ENCODE results near the gene MRO. TPM values are rescaled to one million over a fixed set of nuclear protein-coding genes. Genes with fewer than 3 reads are reported as not detected.
"Not testable (repeated sequence)": the region's sequence is repeated elsewhere in the genome, so short reads cannot be mapped to it uniquely, and the experiment has no call there.

Gene MRO
- polyA plus RNA-seq, 1 of the 3 experiments (the other 2 are of a cell fraction), result not detected

DNA sequence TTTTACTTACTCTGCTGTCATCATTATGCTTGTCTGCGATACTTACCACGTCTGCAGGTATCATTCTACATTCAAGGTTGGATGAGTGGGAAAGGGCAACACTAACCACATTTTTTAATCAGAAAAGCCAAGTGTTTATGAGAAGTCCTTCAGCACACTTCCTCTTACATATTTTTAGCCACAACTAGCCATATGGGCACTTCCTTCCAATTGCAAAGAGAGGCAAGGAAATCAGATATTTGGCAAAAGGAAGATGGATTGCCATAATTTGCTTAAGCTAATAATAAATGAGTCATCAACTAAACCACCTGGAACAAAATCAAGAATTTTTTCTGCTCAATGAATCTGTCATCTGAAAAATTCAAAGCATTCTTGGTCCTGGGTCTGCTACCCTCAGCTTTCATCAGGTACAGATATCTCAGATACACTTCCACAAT, 16.7 kb upstream of the MRO start (continued):
- TF ChIP-seq, protein P1, sequence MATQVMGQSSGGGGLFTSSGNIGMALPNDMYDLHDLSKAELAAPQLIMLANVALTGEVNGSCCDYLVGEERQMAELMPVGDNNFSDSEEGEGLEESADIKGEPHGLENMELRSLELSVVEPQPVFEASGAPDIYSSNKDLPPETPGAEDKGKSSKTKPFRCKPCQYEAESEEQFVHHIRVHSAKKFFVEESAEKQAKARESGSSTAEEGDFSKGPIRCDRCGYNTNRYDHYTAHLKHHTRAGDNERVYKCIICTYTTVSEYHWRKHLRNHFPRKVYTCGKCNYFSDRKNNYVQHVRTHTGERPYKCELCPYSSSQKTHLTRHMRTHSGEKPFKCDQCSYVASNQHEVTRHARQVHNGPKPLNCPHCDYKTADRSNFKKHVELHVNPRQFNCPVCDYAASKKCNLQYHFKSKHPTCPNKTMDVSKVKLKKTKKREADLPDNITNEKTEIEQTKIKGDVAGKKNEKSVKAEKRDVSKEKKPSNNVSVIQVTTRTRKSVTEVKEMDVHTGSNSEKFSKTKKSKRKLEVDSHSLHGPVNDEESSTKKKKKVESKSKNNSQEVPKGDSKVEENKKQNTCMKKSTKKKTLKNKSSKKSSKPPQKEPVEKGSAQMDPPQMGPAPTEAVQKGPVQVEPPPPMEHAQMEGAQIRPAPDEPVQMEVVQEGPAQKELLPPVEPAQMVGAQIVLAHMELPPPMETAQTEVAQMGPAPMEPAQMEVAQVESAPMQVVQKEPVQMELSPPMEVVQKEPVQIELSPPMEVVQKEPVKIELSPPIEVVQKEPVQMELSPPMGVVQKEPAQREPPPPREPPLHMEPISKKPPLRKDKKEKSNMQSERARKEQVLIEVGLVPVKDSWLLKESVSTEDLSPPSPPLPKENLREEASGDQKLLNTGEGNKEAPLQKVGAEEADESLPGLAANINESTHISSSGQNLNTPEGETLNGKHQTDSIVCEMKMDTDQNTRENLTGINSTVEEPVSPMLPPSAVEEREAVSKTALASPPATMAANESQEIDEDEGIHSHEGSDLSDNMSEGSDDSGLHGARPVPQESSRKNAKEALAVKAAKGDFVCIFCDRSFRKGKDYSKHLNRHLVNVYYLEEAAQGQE (IDR thresholded peaks at IDR 0.05; ENCODE audit: low read depth, low read length), result no peak
- peak; percentile 85 for TF ChIP-seq TEAD4 (IDR thresholded peaks at IDR 0.05; ENCODE audit: borderline replicate concordance, insufficient read depth)
- TF ChIP-seq RXRA (IDR thresholded peaks at IDR 0.05; ENCODE audit: borderline replicate concordance, low read depth), result 0 out of 2 replicates have a peak, but pooled peaks have one; percentile 18
- no peak for TF ChIP-seq RFX5 (IDR thresholded peaks at IDR 0.05; ENCODE audit: low read length)
- no peak for TF ChIP-seq RCOR1 (IDR thresholded peaks at IDR 0.05; ENCODE audit: low read length)
- peak in 1 of 2 experiments; percentile 74; a peak in 2 of 4 replicates for TF ChIP-seq EP300 (IDR thresholded peaks at IDR 0.05; ENCODE audit: borderline replicate concordance in 1 of 2, low read depth in 1 of 2, low read length in 1 of 2)
- TF ChIP-seq MAX (IDR thresholded peaks at IDR 0.05; ENCODE audit: low read depth), result 0 out of 2 replicates have a peak, but pooled peaks have one; percentile 21
- no peak for TF ChIP-seq EZH2phosphoT487 (IDR thresholded peaks at IDR 0.05; ENCODE audit: borderline replicate concordance, low read depth)
- TF ChIP-seq, protein P2, sequence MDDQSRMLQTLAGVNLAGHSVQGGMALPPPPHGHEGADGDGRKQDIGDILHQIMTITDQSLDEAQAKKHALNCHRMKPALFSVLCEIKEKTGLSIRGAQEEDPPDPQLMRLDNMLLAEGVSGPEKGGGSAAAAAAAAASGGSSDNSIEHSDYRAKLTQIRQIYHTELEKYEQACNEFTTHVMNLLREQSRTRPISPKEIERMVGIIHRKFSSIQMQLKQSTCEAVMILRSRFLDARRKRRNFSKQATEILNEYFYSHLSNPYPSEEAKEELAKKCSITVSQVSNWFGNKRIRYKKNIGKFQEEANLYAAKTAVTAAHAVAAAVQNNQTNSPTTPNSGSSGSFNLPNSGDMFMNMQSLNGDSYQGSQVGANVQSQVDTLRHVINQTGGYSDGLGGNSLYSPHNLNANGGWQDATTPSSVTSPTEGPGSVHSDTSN (IDR thresholded peaks at IDR 0.05), result peak; percentile 94
- TF ChIP-seq POLR2AphosphoS5 (IDR thresholded peaks at IDR 0.05; ENCODE audit: low read depth, low read length), result peak; percentile 66; the same call in 1 of the 2 replicates
- TF ChIP-seq, protein P3, sequence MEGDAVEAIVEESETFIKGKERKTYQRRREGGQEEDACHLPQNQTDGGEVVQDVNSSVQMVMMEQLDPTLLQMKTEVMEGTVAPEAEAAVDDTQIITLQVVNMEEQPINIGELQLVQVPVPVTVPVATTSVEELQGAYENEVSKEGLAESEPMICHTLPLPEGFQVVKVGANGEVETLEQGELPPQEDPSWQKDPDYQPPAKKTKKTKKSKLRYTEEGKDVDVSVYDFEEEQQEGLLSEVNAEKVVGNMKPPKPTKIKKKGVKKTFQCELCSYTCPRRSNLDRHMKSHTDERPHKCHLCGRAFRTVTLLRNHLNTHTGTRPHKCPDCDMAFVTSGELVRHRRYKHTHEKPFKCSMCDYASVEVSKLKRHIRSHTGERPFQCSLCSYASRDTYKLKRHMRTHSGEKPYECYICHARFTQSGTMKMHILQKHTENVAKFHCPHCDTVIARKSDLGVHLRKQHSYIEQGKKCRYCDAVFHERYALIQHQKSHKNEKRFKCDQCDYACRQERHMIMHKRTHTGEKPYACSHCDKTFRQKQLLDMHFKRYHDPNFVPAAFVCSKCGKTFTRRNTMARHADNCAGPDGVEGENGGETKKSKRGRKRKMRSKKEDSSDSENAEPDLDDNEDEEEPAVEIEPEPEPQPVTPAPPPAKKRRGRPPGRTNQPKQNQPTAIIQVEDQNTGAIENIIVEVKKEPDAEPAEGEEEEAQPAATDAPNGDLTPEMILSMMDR (IDR thresholded peaks at IDR 0.05), result no peak
- TF ChIP-seq GABPA (IDR thresholded peaks at IDR 0.05; ENCODE audit: low read depth), result no peak
- TF ChIP-seq SIN3A (IDR thresholded peaks at IDR 0.05; ENCODE audit: borderline replicate concordance, low read depth, low read length), result no peak
- no peak for TF ChIP-seq ELF1 (IDR thresholded peaks at IDR 0.05)
- no peak for TF ChIP-seq ZBTB33 (IDR thresholded peaks at IDR 0.05; ENCODE audit: borderline replicate concordance, low read depth)
- peak; percentile 80; the same call in 1 of the 2 replicates for TF ChIP-seq FOSL2 (IDR thresholded peaks at IDR 0.05; ENCODE audit: borderline replicate concordance, low read depth)
- no peak for TF ChIP-seq CHD2 (IDR thresholded peaks at IDR 0.05; ENCODE audit: low read length, partially characterized antibody)
- TF ChIP-seq FOXJ3 (CRISPR knock-in tag; IDR thresholded peaks at IDR 0.05), result no peak
- TF ChIP-seq GATA2 (CRISPR knock-in tag; IDR thresholded peaks at IDR 0.05), result no peak

GRCh38 chr18:50833496-50833895, 13.7 kb upstream of the MRO start:
- H3K9me2 ChIP-seq; H3K9ac ChIP-seq; H3F3A ChIP-seq (replicated peaks; ENCODE audit: insufficient read depth); H3K27me3 ChIP-seq (ENCODE audit: insufficient read depth); H4K20me1 ChIP-seq (ENCODE audit: insufficient read depth); DNase-seq; POLR2A ChIA-PET; H2AFZ ChIP-seq (ENCODE audit: low read depth); H3K9me3 ChIP-seq; H3K4me2 ChIP-seq; H3K4me1 ChIP-seq (ENCODE audit: control insufficient read depth in 1 of 2, insufficient read depth in 2 of 2, low read depth in 1 of 2, low read length in 1 of 2); H3K4me3 ChIP-seq (ENCODE audit: low read depth in 2 of 2, low read length in 1 of 2); H3K79me2 ChIP-seq (ENCODE audit: insufficient read depth); H3K27ac ChIP-seq (ENCODE audit: low read depth in 2 of 2, low read length in 1 of 2); H3K36me3 ChIP-seq (replicated peaks in 1 of 2; ENCODE audit: control insufficient read depth in 1 of 2, insufficient read depth in 2 of 2, low read length in 1 of 2): not testable (repeated sequence)
- CTCF ChIA-PET, result interaction anchor here (1.2 to 2.2 kb wide), 2 partner anchors 13 to 33 kb away, joined by 3 to 9 read pairs; partner anchors contain the start of gene MRO
- 95% methylated on average over 7 of the region's 7 CpGs for WGBS (ENCODE audit: low lambda C conversion rate)

Data from SK-N-SH (cell line).